Vagina (tissue), 2 donors: ENCODE results near the gene ZBTB25.

Source experiments
- POLR2AphosphoS5 ChIP-seq, 2 donors: sonication (generic); formaldehyde crosslinking; IDR thresholded peaks; one replicate each; pipeline ENCODE4 v1.9.0; 2017; ENCODE audit warnings: antibody characterized with exemption in 2 of 2, mild to moderate bottlenecking in 2 of 2, low read depth in 1 of 2; ENCODE audit not compliant: insufficient read depth in 1 of 2
- TF ChIP-seq, protein P1 (sequence below), 3 experiments: fragments of 450-650 bp in 2 of 3; fragments of 200-600 bp in 1 of 3; sonication (generic) in 1 of 3; IDR thresholded peaks; one replicate each; pipeline ENCODE4 v1.5.1; 2017 to 2019; ENCODE audit warnings: antibody characterized with exemption in 3 of 3, mild to moderate bottlenecking in 2 of 3, moderate library complexity in 2 of 3

GRCh38 chr14:64464651-64465050, 39.0 kb downstream of the ZBTB25 start:
- TF ChIP-seq, protein P1, sequence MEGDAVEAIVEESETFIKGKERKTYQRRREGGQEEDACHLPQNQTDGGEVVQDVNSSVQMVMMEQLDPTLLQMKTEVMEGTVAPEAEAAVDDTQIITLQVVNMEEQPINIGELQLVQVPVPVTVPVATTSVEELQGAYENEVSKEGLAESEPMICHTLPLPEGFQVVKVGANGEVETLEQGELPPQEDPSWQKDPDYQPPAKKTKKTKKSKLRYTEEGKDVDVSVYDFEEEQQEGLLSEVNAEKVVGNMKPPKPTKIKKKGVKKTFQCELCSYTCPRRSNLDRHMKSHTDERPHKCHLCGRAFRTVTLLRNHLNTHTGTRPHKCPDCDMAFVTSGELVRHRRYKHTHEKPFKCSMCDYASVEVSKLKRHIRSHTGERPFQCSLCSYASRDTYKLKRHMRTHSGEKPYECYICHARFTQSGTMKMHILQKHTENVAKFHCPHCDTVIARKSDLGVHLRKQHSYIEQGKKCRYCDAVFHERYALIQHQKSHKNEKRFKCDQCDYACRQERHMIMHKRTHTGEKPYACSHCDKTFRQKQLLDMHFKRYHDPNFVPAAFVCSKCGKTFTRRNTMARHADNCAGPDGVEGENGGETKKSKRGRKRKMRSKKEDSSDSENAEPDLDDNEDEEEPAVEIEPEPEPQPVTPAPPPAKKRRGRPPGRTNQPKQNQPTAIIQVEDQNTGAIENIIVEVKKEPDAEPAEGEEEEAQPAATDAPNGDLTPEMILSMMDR (IDR thresholded peaks at IDR 0.05), result no peak
- TF ChIP-seq POLR2AphosphoS5 (IDR thresholded peaks at IDR 0.05; ENCODE audit: insufficient read depth in 1 of 2, low read depth in 1 of 2), result no peak
